CD14-positive monocyte (primary cell): Measurements from ENCODE around the gene AKTIP. TPM values are rescaled to one million over a fixed set of nuclear protein-coding genes. Genes with fewer than 3 reads are reported as not detected.

Experiments used
- DNase-seq, 3 donors: peaks; one replicate each; pipeline ENCODE4 v3.0.0-alpha.2; 2011 to 2022
- H2AFZ ChIP-seq: 2 replicates; pipeline ENCODE4 v1.6.0; 2012; ENCODE audit warnings: mild to moderate bottlenecking, low read depth, low read length, inconsistent platforms; ENCODE audit not compliant: insufficient read depth, poor library complexity, severe bottlenecking
- H3K27ac ChIP-seq, 2 donors: 1 replicate in 1 of 2; 2 replicates in 1 of 2; pipeline ENCODE4 v1.5.1; 2012 to 2013; ENCODE audit warnings: low read length in 2 of 2, control low read depth in 1 of 2, inconsistent platforms in 1 of 2, low read depth in 1 of 2, mild to moderate bottlenecking in 1 of 2
- H3K27me3 ChIP-seq, 2 donors: one replicate each; pipeline versions ENCODE4 v1.6.0 to v1.6.1; 2011 to 2013; ENCODE audit warnings: low read length in 2 of 2; ENCODE audit not compliant: control insufficient read depth in 2 of 2, insufficient read depth in 2 of 2
- H3K36me3 ChIP-seq, 2 donors: replicated peaks in 1 of 2; 1 replicate in 1 of 2; 2 replicates in 1 of 2; pipeline versions ENCODE4 v1.5.1 to v1.6.1; 2012 to 2013; ENCODE audit warnings: low read length in 2 of 2, control low read depth in 1 of 2, inconsistent platforms in 1 of 2, mild to moderate bottlenecking in 1 of 2; ENCODE audit not compliant: insufficient read depth in 2 of 2, control insufficient read depth in 1 of 2
- H3K4me1 ChIP-seq, 2 donors: 1 replicate in 1 of 2; 2 replicates in 1 of 2; pipeline versions ENCODE4 v1.5.1 to v1.6.1; 2012 to 2013; ENCODE audit warnings: low read length in 2 of 2, control low read depth in 1 of 2, inconsistent platforms in 1 of 2, mild to moderate bottlenecking in 1 of 2, moderate library complexity in 1 of 2; ENCODE audit not compliant: insufficient read depth in 2 of 2, control insufficient read depth in 1 of 2
- H3K4me2 ChIP-seq: replicated peaks from 2 replicates; pipeline ENCODE3; 2012; ENCODE audit warnings: low read length, moderate library complexity, mild to moderate bottlenecking; ENCODE audit not compliant: poor library complexity, severe bottlenecking; ENCODE audit errors: extremely low read depth
- H3K4me3 ChIP-seq, 3 experiments: fragments of 200-600 bp in 1 of 3; sonication (generic) in 1 of 3; replicated peaks in 1 of 3; 1 replicate in 2 of 3; 2 replicates in 1 of 3; pipeline ENCODE4 v1.5.1; 2011 to 2013; ENCODE audit warnings: low read length in 3 of 3, mild to moderate bottlenecking in 3 of 3, control low read depth in 2 of 3, low read depth in 2 of 3, inconsistent platforms in 1 of 3, moderate library complexity in 1 of 3
- H3K79me2 ChIP-seq: 2 replicates; pipeline ENCODE4 v1.6.0; 2012; ENCODE audit warnings: mild to moderate bottlenecking, control low read depth, inconsistent platforms, low read length, moderate library complexity; ENCODE audit not compliant: insufficient read depth
- H3K9ac ChIP-seq: 2 replicates; pipeline ENCODE4 v1.6.0; 2017; ENCODE audit warnings: low read length, mild to moderate bottlenecking; ENCODE audit not compliant: insufficient read depth, poor library complexity, severe bottlenecking
- H3K9me3 ChIP-seq, 2 donors: replicated peaks in 1 of 2; 1 replicate in 1 of 2; 2 replicates in 1 of 2; pipeline versions ENCODE4 v1.5.1 to v1.6.1; 2012 to 2013; ENCODE audit warnings: low read length in 2 of 2, control low read depth in 1 of 2; ENCODE audit not compliant: control insufficient read depth in 1 of 2, insufficient read depth in 1 of 2
- H4K20me1 ChIP-seq: 2 replicates; pipeline ENCODE4 v1.6.0; 2012; ENCODE audit warnings: mild to moderate bottlenecking, low read length, control low read depth, moderate library complexity; ENCODE audit not compliant: insufficient read depth
- H3K27ac Mint-ChIP-seq, 7 donors: one replicate each; pipeline ENCODE4 v1.8.0; 2020; ENCODE audit warnings: mild to moderate bottlenecking in 7 of 7, mixed read lengths in 7 of 7, moderate library complexity in 6 of 7, inconsistent platforms in 2 of 7
- H3K27me3 Mint-ChIP-seq, 3 donors: one replicate each; pipeline ENCODE4 v1.8.0; 2021 to 2022; ENCODE audit warnings: low read depth in 3 of 3, mild to moderate bottlenecking in 3 of 3, mixed read lengths in 3 of 3, moderate library complexity in 3 of 3, inconsistent platforms in 1 of 3
- H3K36me3 Mint-ChIP-seq, 2 donors: one replicate each; pipeline ENCODE4 v1.8.0; 2020; ENCODE audit warnings: mixed read lengths in 2 of 2, inconsistent platforms in 1 of 2, mild to moderate bottlenecking in 1 of 2
- H3K4me1 Mint-ChIP-seq: one replicate; pipeline ENCODE4 v1.8.0; 2020; ENCODE audit warnings: mild to moderate bottlenecking, mixed read lengths
- H3K4me3 Mint-ChIP-seq, 2 donors: one replicate each; pipeline ENCODE4 v1.8.0; 2020; ENCODE audit warnings: mild to moderate bottlenecking in 2 of 2, mixed read lengths in 2 of 2, moderate library complexity in 1 of 2
- H3K9me3 Mint-ChIP-seq, 7 donors: one replicate each; pipeline ENCODE4 v1.8.0; 2020 to 2022; ENCODE audit warnings: mixed read lengths in 7 of 7, mild to moderate bottlenecking in 6 of 7, moderate library complexity in 6 of 7, inconsistent platforms in 2 of 7
- CTCF ChIP-seq: fragments of 200-600 bp; IDR thresholded peaks from one replicate; pipeline ENCODE4 v1.8.0; 2022; ENCODE audit warnings: antibody characterized with exemption, mild to moderate bottlenecking
- whole genome bisulfite sequencing: methylation state at CpG from one replicate; pipeline ENCODE4 v1.1.5; 2013; ENCODE audit warnings: missing lambda C conversion rate; ENCODE audit not compliant: insufficient coverage; 5-methylcytosine and 5-hydroxymethylcytosine counted together
- intact Hi-C, 2 donors: fragments of 100-400 bp; cut with micrococcal nuclease; formaldehyde crosslinking; loops; one replicate each; pipeline versions ENCODE4 v1.15.0 to v1.15.1; 2023
- polyA plus RNA-seq, 3 donors: library from polyadenylated mRNA; depleted of rRNA in 1 of 3; unstranded in 2 of 3; stranded (reverse) in 1 of 3; fragments of 300-500 nt in 2 of 3; fragments of >200 nt in 1 of 3; fragmentation: Illumina TruSeq in 2 of 3; gene quantifications; 1 replicate in 2 of 3; 2 replicates in 1 of 3; pipeline ENCODE4 v1.2.3, GENCODE V29; 2012 to 2021

Gene AKTIP
- polyA plus RNA-seq, 3 donors: 5.8 to 9.9 (median 8.7) TPM

- Histone ChIP-seq H3K4me3 (no peak overlapping the region), H2AFZ (no peak overlapping the region), H3K36me3 (peaks cover 69 to 96% of the 10 kb centered on the region in 2 donors), H3K79me2 (no peaks in the 10 kb centered on the region), H4K20me1 (no peaks in the 10 kb centered on the region), H3K27ac (no peak overlapping the region), H3K9ac (no peak overlapping the region), H3K4me1 (no peaks in the 10 kb centered on the region), H3K9me3 (no peaks in the 10 kb centered on the region), H3K4me2 (no peak overlapping the region), H3K27me3 (no peaks in the 10 kb centered on the region)
- intact Hi-C loops: loop anchor here in 1 of 2 donors (10.0 kb wide), 1 partner anchor 205 kb away; no protein-coding TSS in a partner anchor
- H3K9me3 Mint-ChIP-seq: no peaks in the 10 kb centered on the region
- 100% methylated on average over 1 of the region's 4 CpGs for WGBS
- H3K36me3 Mint-ChIP-seq: peaks cover 71 to 88% of the 10 kb centered on the region in 2 donors
- no peaks in the 10 kb centered on the region for H3K27me3 Mint-ChIP-seq
- H3K27ac Mint-ChIP-seq: no peak overlapping the region
- no peak for DNase-seq
- no peak for TF ChIP-seq CTCF
- no peaks in the 10 kb centered on the region for H3K4me1 Mint-ChIP-seq
- H3K4me3 Mint-ChIP-seq: no peak overlapping the region
Observed at GRCh38 chr16:53449816-53450517, 53.0 kb downstream of the AKTIP start.

GRCh38 chr16:53446090-53446489 lies 56.9 kb downstream of the AKTIP start:
- no peak for DNase-seq
- H2AFZ ChIP-seq: no peak overlapping the region
- no peaks in the 10 kb centered on the region for H3K27me3 ChIP-seq
- intact Hi-C loops: no loop called here
- no peak overlapping the region for H3K4me3 Mint-ChIP-seq
- no peak overlapping the region for H3K27ac ChIP-seq
- no peak for TF ChIP-seq CTCF
- H3K9ac ChIP-seq: no peak overlapping the region
- H3K9me3 ChIP-seq: no peaks in the 10 kb centered on the region
- no peaks in the 10 kb centered on the region for H3K4me1 ChIP-seq
- peaks cover 59 to 87% of the 10 kb centered on the region in 2 donors for H3K36me3 ChIP-seq
- peaks cover 3% of the 10 kb centered on the region for H4K20me1 ChIP-seq
- H3K36me3 Mint-ChIP-seq: peaks cover 65 to 87% of the 10 kb centered on the region in 2 donors
- WGBS: no CpG with 5 or more reads among the region's 3 CpGs
- H3K4me2 ChIP-seq: no peak overlapping the region
- H3K4me3 ChIP-seq: no peak overlapping the region
- no peaks in the 10 kb centered on the region for H3K9me3 Mint-ChIP-seq
- H3K79me2 ChIP-seq: no peaks in the 10 kb centered on the region
- H3K4me1 Mint-ChIP-seq: no peaks in the 10 kb centered on the region
- H3K27me3 Mint-ChIP-seq: no peaks in the 10 kb centered on the region
- H3K27ac Mint-ChIP-seq: no peak overlapping the region
